HG02678 (cell line): ENCODE measurements around the gene OTULINL.

Source experiments
- ATAC-seq: cut with Tn5 transposase; IDR thresholded peaks from one replicate; pipeline ENCODE4 v1.9.1; 2021; ENCODE audit warnings: mild to moderate bottlenecking, moderate library complexity; ENCODE audit not compliant: unreplicated experiment

Gene OTULINL

GRCh38 chr5:14576206-14576605 lies 5.4 kb upstream of the OTULINL start:
- no peak for ATAC-seq

- ATAC-seq, result no peak
These were observed 4.4 kb upstream of the OTULINL start for GRCh38 chr5:14577079-14577725.

- ATAC-seq, result no peak
These were observed 3.6 kb upstream of the OTULINL start for GRCh38 chr5:14577971-14578370.

DNA sequence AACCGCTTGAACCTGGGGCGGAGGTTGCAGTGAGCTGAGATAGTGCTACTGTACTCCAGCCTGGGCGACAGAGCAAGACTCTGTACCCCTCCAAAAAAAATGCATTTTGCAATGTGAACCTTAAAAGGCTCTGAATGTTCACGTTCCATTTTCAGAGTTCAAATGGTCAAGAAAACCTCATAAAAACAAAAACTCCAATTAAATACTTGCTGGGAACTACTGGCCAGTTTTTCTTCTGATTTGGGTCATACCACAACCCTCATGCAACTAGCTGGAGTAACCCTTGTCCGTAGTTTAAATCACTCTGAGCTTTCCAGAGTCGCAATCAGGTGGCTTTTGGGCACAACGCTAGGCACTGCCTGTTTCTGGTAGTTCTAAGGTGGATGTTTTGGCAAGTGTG lies 2.3 kb upstream of the OTULINL start:
- ATAC-seq, result no peak

DNA sequence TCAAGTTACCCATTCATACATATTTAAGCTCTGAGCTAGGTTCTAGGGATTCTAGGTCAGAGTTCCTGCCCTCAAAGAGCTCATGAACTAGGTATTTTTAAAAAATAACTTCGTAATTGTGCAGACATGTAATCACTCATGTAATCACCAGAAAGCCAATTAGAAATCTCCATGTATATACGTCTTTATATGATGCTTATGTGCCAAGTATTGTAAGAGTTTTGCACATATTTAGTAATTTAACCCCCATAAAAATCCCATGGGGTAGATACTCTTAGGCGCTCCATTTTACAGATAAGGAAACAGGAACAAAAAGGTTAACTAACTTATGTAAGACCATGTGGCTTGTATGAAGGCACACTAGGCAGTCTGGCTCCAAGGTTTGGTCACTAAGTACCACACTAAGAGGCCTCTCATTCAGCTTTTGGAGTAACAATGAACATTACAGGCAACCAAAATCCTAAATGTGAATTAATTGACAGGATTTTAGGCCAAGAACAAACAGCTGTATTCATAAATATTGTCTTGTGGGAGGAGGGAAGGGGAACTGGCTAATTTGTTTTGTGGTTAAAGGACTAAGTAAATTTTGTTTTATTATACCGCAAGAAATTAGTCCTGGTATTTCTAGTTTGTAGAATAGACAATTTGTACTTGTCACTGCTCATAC lies 1.7 kb upstream of the OTULINL start:
- no peak for ATAC-seq

DNA sequence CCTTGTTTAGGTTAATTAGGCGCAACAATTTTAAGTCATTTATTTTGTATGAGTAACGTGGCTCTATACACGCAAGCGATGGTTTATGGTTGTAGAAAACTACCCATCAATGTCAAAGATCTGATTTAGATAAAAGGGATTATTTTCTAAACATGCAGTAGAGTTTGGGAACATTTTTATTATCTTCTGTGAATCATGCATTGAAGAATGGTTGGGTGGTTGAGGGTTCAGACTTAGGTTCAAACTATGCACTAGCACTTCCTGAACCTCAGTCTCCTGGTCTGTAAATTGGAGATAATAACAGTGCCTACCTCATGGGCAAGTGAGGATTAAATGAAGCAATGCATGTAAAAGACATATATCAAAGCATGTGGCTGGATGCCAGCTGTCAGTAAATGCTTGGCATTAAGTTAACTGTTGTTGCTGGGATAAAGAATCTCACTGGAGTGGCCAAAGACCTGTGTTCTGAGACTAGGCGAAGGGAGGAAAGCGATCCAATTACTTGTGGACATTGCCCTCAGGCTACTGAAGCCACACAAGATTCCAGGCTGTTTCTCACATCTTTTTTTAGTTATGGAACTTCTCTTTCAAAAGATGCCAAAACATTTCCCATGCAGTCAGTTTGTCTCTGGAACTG lies 1.1 kb upstream of the OTULINL start:
- ATAC-seq, result no peak

- peak; percentile 68 for ATAC-seq
These were observed 552 bp downstream of the OTULINL start for GRCh38 chr5:14581891-14582796.

DNA sequence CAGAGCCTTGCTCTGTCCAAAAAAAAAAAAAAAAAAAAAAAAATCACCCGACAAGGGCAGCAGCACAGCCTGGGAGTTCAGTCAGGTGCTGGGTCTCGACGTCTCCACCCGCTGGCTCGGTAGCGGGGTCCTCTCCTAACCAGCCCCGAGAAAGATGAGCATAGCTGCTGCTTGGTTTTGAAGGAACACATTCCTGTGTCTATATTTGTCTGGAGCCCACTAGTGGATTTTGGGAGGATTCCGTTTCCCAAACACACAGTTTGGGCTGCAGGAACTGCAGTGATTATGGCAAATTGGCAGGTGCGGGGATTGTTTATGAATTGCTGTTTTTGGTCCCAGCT lies 1.2 kb downstream of the OTULINL start:
- ATAC-seq, result no peak

DNA sequence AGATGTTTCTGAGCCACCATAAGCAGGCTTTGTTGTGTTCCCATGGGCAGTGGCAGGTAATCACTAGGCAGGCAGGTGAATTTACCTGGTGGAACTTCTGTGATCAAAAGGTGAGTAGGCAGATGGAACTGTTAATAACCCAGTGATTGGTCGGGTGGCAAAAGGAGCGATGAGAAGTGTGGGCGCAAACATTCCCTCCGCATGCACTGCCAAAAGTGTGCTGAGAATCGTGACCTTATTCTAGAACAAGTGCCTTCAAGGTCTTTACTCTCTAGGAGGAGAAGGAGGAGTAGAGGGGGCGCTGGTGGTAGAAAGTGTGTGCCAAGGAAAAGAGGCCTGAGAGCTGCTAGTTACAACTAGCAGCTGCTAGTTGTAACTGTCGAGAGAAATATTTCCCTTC lies 3.3 kb downstream of the OTULINL start:
- no peak for ATAC-seq

- no peak for ATAC-seq
These were observed 5.6 kb downstream of the OTULINL start for GRCh38 chr5:14587150-14587549.

DNA sequence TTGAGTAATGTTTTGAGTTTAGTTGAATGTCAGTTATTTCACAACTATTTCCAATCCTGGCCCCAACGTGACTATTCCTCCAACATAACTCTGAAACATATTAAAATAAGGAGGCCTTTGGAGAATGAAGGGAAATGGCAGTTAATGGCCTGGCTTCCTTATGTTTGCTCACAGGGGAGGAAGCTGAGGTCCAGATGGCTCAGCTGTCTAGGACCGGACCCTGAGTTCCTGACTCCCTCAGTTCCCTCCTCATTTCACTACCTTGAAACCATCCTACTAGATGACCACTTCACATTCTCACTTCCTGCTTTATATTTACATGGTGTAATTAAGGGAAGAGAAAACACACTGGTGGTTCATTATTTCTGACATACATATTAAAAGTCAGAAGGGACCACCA lies 6.6 kb downstream of the OTULINL start:
- peak; percentile 51 for ATAC-seq

GRCh38 chr5:14588758-14589543 lies 7.4 kb downstream of the OTULINL start:
- no peak for ATAC-seq

GRCh38 chr5:14590949-14591348 lies 9.4 kb downstream of the OTULINL start:
- ATAC-seq, result no peak

DNA sequence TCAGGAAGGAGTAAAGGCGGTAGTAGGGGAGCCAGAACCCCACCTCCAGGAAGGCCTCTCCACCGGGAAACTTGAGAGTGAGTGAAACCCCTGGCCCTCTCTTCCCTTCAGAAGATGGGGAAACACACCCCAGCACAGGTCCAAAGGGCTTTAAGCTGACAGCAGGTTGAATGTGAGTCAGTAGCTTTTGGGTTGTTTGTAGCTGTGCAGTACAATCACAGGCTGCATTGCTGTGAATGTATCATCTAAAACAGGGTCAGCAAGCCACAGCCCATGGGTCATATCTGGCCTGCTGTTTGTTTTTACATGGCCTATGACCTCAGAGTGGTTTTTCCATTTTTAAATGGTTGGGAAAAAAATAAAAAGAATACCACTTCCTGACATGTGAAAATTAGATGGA lies 10.0 kb downstream of the OTULINL start:
- no peak for ATAC-seq

GRCh38 chr5:14593326-14594021 lies 11.9 kb downstream of the OTULINL start:
- peak; percentile 28 for ATAC-seq

DNA sequence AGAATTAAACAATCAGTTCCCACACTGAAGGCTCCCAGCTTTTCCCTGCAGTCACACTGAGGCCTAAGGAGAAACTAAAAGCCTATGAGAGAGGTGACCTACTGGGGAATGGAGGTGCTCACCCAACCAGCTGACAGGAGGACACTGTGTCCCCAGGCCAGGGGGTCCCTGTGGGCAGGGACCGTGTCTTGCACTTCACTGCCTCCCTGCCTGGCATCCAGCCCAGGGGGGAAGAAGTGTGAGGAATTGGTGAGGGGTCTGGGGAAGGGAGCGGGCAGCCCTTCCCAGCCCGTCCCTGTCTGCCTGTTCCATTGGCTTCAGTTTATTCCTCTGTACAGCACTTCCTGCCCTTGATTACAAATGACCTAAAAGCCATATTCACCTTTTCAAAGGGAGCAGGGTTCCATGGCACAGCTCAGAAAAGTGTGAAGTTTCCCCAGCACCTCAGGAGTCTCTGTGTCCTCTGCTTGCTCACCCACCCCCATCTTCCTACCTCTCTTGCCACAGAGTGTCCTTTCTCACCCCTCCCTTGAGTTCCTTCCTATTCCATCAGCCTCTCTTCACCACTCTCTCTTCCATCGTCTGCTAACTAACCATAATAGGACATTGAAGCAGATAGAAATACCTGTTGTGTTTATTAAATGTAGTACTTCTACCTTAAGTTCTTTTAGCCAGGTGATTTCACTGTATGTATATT lies 12.9 kb downstream of the OTULINL start:
- ATAC-seq, result no peak

DNA sequence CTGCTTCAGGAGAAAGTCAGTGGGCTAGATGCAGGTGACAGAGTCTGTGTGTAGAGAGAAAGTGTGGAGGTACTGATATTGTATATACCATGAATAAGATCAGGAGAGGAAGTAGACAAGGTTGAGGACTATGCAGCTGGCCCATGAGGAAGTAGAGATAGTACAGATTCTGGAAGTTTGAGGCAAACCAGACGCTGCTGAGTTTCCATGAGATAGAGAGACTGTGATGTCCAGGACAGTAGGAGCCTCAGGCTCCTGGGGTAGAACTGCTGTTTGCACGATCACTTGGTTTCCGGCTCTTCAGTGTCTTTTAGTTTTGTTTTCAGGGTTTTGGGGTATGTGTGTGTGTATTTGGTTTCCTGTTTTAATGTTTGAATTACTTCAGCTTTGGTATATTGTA lies 13.6 kb downstream of the OTULINL start:
- peak; percentile 81 for ATAC-seq

DNA sequence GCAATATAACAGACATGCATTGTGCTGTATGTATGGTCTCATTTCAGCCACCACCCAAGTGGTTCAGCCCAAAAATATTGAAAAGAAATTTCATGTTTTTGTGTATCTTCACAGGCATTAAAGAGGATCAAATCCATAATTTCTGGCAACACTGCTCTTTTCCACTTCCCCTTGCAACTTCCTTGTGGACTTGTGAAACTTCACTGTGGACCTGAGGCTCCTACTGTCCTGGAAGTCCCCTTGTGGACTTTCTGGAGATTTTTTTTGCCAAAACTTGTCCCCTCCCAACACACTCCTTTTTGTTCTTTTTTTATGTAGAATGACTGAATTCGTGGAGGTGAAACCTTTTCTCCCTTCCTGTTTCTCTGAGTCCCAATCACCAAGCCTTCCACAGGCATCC lies 14.3 kb downstream of the OTULINL start:
- no peak for ATAC-seq

DNA sequence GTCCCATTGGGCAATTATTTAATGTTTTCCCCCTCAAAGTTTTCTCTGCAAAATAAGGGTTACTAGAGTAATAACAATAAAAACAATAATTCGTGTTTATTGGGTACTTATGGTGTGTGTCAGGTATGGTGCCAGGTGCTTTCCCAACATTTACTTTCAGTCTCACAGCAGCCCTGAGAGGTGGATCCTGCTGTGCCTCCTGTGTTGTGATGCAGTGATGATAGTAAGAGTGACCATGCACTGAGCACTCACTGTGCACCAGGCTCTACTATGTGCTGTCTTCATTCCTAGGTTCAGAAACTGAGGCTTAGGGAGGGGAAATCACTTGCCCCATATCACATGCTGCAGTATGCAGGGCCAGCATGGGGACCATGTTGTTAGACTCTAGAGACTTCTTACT lies 15.5 kb downstream of the OTULINL start:
- ATAC-seq, result no peak
